Smooth muscle cell (in vitro differentiated cells): ENCODE results near the gene ZNF639. TPM values are rescaled to one million over a fixed set of nuclear protein-coding genes. Genes with fewer than 3 reads are reported as not detected.

Experiments
- DNase-seq: peaks from one replicate; lab custom pipeline; 2025; ENCODE audit not compliant: unreplicated experiment; lab: John Stamatoyannopoulos, UW
- H2AFZ ChIP-seq: fragments of 200-600 bp; sonication (generic); 2 replicates; pipeline ENCODE4 v1.6.0; 2016; ENCODE audit warnings: antibody characterized with exemption, low read depth, mild to moderate bottlenecking
- H3F3A ChIP-seq: fragments of 200-600 bp; sonication (generic); 2 replicates; pipeline ENCODE4 v1.6.0; 2017; ENCODE audit warnings: antibody characterized with exemption, low read depth
- H3K27ac ChIP-seq: fragments of 200-600 bp; sonication (generic); 2 replicates; pipeline ENCODE4 v1.5.1; 2016; ENCODE audit warnings: low read depth, mild to moderate bottlenecking
- H3K27me3 ChIP-seq: fragments of 200-600 bp; sonication (generic); 2 replicates; pipeline ENCODE4 v1.6.1; 2016; ENCODE audit warnings: low read depth, mild to moderate bottlenecking
- H3K36me3 ChIP-seq: fragments of 200-600 bp; sonication (generic); 2 replicates; pipeline ENCODE4 v1.5.1; 2016; ENCODE audit warnings: low read depth
- H3K4me1 ChIP-seq: fragments of 200-600 bp; sonication (generic); 2 replicates; pipeline ENCODE4 v1.5.1; 2016; ENCODE audit warnings: low read depth
- H3K4me2 ChIP-seq: fragments of 200-600 bp; sonication (generic); 2 replicates; pipeline ENCODE4 v1.6.0; 2016; ENCODE audit warnings: mild to moderate bottlenecking
- H3K4me3 ChIP-seq: fragments of 200-600 bp; sonication (generic); 2 replicates; pipeline ENCODE4 v1.5.1; 2016; ENCODE audit warnings: mild to moderate bottlenecking
- H3K79me2 ChIP-seq: fragments of 200-600 bp; sonication (generic); 2 replicates; pipeline ENCODE4 v1.6.0; 2016; ENCODE audit warnings: low read depth, mild to moderate bottlenecking
- H3K9ac ChIP-seq: fragments of 200-600 bp; sonication (generic); 2 replicates; pipeline ENCODE4 v1.6.0; 2016; ENCODE audit warnings: low read depth
- H3K9me3 ChIP-seq: fragments of 200-600 bp; sonication (generic); replicated peaks from 2 replicates; pipeline ENCODE4 v1.5.1; 2016; ENCODE audit warnings: low read depth
- H4K20me1 ChIP-seq: fragments of 200-600 bp; sonication (generic); 2 replicates; pipeline ENCODE4 v1.6.0; 2016; ENCODE audit warnings: low read depth
- WGBS: methylation state at CpG from one replicate; pipeline ENCODE4 v1.1.7; 2016; ENCODE audit warnings: low lambda C conversion rate; 5-methylcytosine and 5-hydroxymethylcytosine counted together
- polyA plus RNA-seq: library from polyadenylated mRNA; unstranded; fragments of >200 nt; fragmentation: Nextera tagmentation; extraction: Ambion mirVana; gene quantifications from 2 replicates; pipeline ENCODE4 v1.2.1, GENCODE V29; 2016
- total RNA-seq: library from RNA; depleted of rRNA; stranded (reverse); fragments of >200 nt; gene quantifications from 2 replicates; pipeline ENCODE4 v1.2.3, GENCODE V29; 2014
- TF ChIP-seq, protein P1 (sequence below): fragments of 200-600 bp; sonication (generic); IDR thresholded peaks from 2 replicates; pipeline ENCODE4 v1.5.1; 2017; ENCODE audit warnings: borderline replicate concordance, mild to moderate bottlenecking, antibody characterized with exemption; ENCODE audit not compliant: insufficient read depth, poor library complexity, severe bottlenecking

The ZNF639 gene
- total and polyA plus RNA-seq, 2 experiments from 2014 or later: 26.8 to 40.4 TPM

DNA sequence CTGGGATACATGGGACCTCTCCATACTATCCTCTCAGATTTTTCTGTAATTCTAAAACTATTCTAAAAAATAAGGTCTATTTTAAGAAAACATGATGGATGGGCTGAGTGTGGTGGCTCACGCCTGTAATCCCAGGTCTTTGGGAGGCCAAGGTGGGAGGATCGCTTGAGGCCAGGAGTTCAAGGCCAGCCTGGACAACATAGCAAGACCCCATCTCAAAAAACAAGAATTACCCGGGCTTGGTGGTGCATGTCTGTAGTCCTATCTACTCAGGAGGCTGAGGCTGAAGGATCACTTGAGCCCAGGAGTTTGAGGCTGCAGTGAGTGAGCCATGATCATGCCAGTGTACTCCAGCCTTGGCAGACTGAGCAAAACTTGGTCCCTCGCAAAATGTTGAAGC is 9.4 kb downstream of the ZNF639 start:
- H3K36me3 ChIP-seq: peaks cover 40% of the 10 kb centered on the region

DNA sequence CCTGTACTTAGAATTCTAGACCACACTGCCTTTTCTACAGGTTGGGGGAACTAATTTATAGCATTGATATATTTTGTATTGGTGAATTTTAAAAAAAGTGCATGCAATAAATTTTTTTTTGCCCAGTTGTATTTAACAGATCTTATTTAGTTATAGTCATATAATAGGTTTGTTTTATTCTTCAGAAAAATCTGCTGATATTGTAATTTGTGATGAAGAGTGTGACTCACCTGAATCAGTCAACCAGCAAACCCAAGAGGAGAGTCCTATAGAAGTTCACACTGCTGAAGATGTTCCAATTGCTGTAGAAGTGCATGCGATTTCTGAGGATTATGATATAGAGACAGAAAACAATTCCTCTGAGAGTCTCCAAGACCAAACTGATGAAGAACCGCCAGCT is 10.3 kb downstream of the ZNF639 start:
- H3K4me2 ChIP-seq: no peak overlapping the region
- H3K9me3 ChIP-seq: no peaks in the 10 kb centered on the region
- H3K4me1 ChIP-seq: no peaks in the 10 kb centered on the region
- WGBS: 93% methylated on average over 2 of the region's 2 CpGs
- no peak for DNase-seq
- H3K9ac ChIP-seq: no peak overlapping the region
- peaks cover 3% of the 10 kb centered on the region for H3F3A ChIP-seq
- no peak overlapping the region for H3K27ac ChIP-seq
- H4K20me1 ChIP-seq: peaks cover 5% of the 10 kb centered on the region
- no peak overlapping the region for H3K4me3 ChIP-seq
- no peaks in the 10 kb centered on the region for H3K27me3 ChIP-seq
- H3K79me2 ChIP-seq: peaks cover 11% of the 10 kb centered on the region
- TF ChIP-seq, protein P1, sequence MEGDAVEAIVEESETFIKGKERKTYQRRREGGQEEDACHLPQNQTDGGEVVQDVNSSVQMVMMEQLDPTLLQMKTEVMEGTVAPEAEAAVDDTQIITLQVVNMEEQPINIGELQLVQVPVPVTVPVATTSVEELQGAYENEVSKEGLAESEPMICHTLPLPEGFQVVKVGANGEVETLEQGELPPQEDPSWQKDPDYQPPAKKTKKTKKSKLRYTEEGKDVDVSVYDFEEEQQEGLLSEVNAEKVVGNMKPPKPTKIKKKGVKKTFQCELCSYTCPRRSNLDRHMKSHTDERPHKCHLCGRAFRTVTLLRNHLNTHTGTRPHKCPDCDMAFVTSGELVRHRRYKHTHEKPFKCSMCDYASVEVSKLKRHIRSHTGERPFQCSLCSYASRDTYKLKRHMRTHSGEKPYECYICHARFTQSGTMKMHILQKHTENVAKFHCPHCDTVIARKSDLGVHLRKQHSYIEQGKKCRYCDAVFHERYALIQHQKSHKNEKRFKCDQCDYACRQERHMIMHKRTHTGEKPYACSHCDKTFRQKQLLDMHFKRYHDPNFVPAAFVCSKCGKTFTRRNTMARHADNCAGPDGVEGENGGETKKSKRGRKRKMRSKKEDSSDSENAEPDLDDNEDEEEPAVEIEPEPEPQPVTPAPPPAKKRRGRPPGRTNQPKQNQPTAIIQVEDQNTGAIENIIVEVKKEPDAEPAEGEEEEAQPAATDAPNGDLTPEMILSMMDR: no peak
- no peak overlapping the region for H2AFZ ChIP-seq
- H3K36me3 ChIP-seq: peaks cover 36% of the 10 kb centered on the region

More for the DNA sequence above, 9.4 kb downstream of the ZNF639 start:
- Histone ChIP-seq H3K4me3 (no peak overlapping the region), H3K9me3 (no peaks in the 10 kb centered on the region), H3K79me2 (peaks cover 19% of the 10 kb centered on the region), H3K4me1 (no peaks in the 10 kb centered on the region), H3K27ac (no peak overlapping the region), H4K20me1 (peaks cover 13% of the 10 kb centered on the region), H3K27me3 (no peaks in the 10 kb centered on the region), H2AFZ (no peak overlapping the region), H3K4me2 (no peak overlapping the region), H3F3A (peaks cover 3% of the 10 kb centered on the region), H3K9ac (no peak overlapping the region)
- TF ChIP-seq, protein P1: no peak
- no peak for DNase-seq
- 96% methylated on average over 4 of the region's 4 CpGs for WGBS

DNA sequence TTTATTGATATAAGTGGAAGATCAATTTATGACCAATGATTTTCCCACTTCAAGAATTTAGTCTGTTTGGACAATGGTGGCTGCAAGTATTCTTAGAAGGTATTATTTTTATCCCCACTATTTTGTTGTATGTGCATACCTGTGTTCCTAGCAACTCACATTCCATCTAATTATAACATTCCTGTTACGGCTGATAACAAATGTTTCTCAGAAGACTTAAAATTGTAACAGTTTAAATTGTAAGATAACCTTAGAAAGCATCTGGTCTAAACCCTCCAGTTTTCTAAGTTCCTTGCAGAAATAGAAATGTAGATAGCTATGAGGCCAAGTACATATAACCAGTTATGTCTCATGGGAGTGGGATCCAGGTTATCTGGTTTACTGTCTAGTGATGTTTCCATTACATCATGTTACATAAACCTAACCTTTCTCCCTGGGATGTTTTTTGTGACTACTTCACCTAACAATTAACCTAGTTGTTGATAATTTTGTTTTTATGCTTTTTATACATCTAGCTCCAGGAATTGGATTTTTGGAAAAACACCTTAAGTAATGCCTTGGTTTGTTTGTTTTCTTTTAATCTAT is 13.6 kb downstream of the ZNF639 start:
- Histone ChIP-seq H3K4me1 (no peaks in the 10 kb centered on the region), H3K4me3 (no peak overlapping the region), H3K4me2 (no peak overlapping the region), H3K27ac (no peak overlapping the region), H3F3A (no peaks in the 10 kb centered on the region), H3K9ac (no peak overlapping the region), H4K20me1 (no peaks in the 10 kb centered on the region), H3K36me3 (peaks cover 16% of the 10 kb centered on the region), H3K27me3 (no peaks in the 10 kb centered on the region), H3K9me3 (no peaks in the 10 kb centered on the region), H2AFZ (no peak overlapping the region), H3K79me2 (no peaks in the 10 kb centered on the region)
- TF ChIP-seq, protein P1: no peak
- 90% methylated on average over 1 of the region's 1 CpG for WGBS
- no peak for DNase-seq
